Activated naive CD4-positive, alpha-beta T cell treated with Interleukin-2 at 50 U/mL for 16 hours (primary cell): ENCODE results near the gene RHOH.

Experiments
- DNase-seq: peaks from one replicate; pipeline ENCODE4 v3.0.0-alpha.2; 2020

The RHOH gene

GRCh38 chr4:40240040-40240653, 43.3 kb downstream of the RHOH start:
- DNase-seq: no peak

- no peak for DNase-seq
Observed at GRCh38 chr4:40241026-40241425, 44.2 kb downstream of the RHOH start.

- peak; percentile 49 for DNase-seq
Observed at GRCh38 chr4:40241941-40242340, 45.1 kb downstream of the RHOH start.

DNA sequence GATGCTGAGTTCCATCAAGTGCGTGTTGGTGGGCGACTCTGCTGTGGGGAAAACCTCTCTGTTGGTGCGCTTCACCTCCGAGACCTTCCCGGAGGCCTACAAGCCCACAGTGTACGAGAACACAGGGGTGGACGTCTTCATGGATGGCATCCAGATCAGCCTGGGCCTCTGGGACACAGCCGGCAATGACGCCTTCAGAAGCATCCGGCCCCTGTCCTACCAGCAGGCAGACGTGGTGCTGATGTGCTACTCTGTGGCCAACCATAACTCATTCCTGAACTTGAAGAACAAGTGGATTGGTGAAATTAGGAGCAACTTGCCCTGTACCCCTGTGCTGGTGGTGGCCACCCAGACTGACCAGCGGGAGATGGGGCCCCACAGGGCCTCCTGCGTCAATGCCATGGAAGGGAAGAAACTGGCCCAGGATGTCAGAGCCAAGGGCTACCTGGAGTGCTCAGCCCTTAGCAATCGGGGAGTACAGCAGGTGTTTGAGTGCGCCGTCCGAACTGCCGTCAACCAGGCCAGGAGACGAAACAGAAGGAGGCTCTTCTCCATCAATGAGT, 46.6 kb downstream of the RHOH start:
- no peak for DNase-seq

DNA sequence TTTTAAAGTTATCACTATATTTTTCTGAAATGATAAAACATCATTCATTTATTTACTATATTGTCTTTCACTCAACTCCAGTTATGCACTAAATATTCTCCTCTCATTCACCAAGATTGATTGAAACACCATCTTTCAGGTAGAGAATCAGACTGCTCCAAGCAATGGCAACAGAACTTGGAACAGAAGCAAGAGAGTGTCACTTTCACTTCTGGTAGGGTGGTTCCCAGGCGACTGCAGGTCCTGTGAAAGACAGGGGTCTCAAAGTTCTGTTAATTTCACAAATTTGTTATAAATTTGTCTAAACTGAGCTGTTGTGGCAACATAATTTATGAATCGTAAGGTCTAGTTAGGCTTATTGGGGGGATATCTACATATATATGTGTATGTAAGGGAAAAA, 47.8 kb downstream of the RHOH start:
- DNase-seq: no peak

GRCh38 chr4:40245550-40245949, 48.7 kb downstream of the RHOH start:
- no peak for DNase-seq

- DNase-seq: no peak
Observed at GRCh38 chr4:40246011-40246900, 49.4 kb downstream of the RHOH start.

- no peak for DNase-seq
Observed at GRCh38 chr4:40246938-40247337, 50.1 kb downstream of the RHOH start.

GRCh38 chr4:40247350-40247749, 50.5 kb downstream of the RHOH start:
- peak; percentile 49 for DNase-seq

GRCh38 chr4:40251366-40251765, 54.5 kb downstream of the RHOH start:
- DNase-seq: no peak

- DNase-seq: no peak
Observed at GRCh38 chr4:40253906-40254305, 57.1 kb downstream of the RHOH start.

DNA sequence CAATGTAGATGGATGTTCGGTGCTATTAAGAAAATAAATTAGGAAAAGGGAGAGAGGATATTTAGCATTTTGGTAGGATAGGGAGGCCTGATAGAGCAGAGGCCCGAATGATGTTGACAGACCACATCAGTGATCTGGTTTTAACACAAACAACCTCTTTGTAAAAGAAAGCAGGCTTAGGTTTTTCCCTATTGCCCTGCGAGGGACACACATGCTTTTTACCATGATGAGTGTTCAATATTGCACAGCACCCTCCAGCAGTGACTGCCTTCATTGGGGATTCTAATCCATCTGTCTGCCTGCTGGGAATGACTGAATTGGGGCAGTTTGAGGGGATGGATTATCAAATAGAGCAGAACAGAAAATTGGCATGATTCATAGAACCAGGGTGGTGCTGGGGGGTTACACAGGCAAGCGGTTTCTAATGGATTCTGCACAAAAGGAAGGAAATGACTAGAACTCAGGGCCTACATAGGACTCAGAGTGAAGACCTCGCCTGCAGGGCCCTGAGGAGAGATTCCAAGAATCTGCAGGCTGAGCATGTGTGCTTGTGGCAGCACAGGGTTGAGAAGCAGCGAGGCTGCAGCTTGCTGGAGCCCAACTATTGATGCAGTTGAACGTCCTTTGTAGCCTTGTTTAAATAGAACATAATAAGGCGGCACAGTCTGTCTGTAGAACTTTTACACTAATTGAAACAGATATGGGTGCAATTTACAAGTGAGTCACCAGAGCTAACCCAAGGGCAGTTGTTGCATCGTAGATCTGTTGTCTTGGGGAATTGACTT, 58.0 kb downstream of the RHOH start:
- no peak for DNase-seq

DNA sequence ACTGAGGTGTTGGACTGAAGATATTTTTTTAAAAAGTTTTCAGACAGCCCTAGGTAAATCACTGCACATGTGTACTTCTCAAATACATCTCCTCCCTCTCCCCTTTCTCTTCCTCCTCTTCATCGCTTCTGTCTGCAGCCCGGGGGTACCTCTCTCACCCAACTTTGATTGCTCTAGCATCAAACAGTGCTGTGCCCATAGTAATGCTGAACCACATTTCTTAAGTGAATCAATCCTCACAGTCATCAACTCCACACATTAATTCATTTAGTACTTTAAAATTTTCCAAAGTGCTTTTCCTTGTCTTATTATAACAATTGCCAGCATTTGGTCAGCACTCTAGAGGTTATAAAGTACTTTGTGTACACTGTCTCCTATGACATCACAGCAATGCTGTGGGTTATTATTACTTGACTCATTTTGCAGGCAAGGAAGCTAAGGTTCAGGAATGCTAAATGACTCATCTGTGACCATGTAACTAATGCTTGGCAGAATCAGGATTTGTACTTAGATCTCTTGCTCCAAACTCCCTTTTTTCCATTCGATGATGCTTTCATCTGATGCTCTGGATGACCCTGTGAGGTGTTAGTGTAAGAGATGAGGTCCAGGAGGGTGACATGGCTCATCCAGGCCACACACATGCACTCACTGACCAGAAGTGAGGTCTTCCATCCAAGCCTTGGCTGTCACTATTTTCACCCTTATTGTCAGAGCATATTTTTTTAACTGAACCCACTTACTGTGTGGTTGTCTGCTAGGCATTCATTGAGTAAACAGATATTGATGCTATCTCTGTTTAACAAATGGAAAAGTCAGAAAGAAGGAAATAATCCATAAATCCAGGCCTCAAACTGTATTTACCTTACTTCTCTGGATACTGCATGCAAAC, 58.8 kb downstream of the RHOH start:
- DNase-seq: no peak

- no peak for DNase-seq
Observed at GRCh38 chr4:40256329-40256728, 59.5 kb downstream of the RHOH start.

DNA sequence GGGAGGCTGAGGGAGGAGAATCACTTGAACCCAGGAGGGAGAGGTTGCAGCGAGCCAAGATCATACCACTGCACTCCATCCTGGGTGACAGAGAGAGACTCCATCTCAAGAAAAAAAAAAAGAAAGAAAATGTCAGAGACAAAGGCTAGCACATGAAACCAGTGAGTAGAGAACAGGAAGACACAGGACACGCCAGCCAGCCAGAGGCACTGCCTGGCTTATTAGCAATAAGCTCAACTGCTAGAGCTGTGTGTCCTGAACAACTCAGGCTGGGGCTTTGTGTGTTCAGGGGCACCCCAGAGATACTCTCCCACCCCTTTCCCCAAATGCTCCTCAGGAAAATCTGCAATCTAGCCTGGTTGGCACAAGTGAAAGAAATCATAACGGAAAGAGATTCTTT, 60.0 kb downstream of the RHOH start:
- no peak for DNase-seq

- DNase-seq: no peak
Observed at GRCh38 chr4:40258627-40259026, 61.8 kb downstream of the RHOH start.

- DNase-seq: no peak
Observed at GRCh38 chr4:40261231-40262076, 64.6 kb downstream of the RHOH start.

- no peak for DNase-seq
Observed at GRCh38 chr4:40262077-40262528, 65.3 kb downstream of the RHOH start.

- no peak for DNase-seq
Observed at GRCh38 chr4:40262861-40263260, 66.0 kb downstream of the RHOH start.

- DNase-seq: no peak
Observed at GRCh38 chr4:40264497-40264896, 67.7 kb downstream of the RHOH start.
